ENCODE data around the gene TSSK3. TPM values are rescaled to one million over a fixed set of nuclear protein-coding genes. Genes with fewer than 3 reads are reported as not detected.

The TSSK3 gene
- polyA plus RNA-seq, 1 donor, result 6.1 TPM

DNA sequence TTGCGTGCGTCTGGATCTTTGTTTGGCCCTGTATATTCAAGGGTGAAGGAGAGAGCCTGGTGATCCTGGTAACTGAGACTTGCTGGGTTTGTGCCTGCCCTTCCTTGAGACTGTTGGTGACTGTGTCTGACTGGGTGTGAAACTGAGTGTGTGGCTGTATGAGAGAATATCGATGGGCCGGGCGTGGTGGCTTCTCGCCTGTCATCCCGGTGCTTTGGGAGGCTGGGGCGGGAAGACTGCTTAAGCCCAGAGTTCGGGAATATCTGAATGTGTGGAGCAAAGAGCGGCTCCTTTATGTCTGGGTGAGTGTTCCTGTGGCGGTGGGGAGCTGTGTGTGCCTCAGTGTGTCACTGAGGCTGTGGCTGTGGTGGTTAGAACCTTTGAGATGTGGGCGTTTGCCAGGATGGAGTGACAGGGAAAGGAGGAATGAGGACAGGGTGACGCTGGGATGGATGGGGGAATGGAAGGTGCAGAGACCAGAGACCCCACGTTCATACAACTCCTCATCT, 23.6 kb upstream of the TSSK3 start:
- Histone ChIP-seq H3K36me3 (ENCODE audit: control insufficient read depth, insufficient read depth, low read length) (peaks cover 9% of the 10 kb centered on the region), H3K4me3 (ENCODE audit: low read length) (no peak overlapping the region), H3K27ac (ENCODE audit: low read length) (peak overlapping the region; percentile 17), H3K27me3 (ENCODE audit: control insufficient read depth, insufficient read depth, low read length) (no peaks in the 10 kb centered on the region), H3K9me3 (ENCODE audit: control insufficient read depth, low read depth, low read length) (no peaks in the 10 kb centered on the region), H3K4me1 (ENCODE audit: control insufficient read depth, insufficient read depth, low read length) (peaks cover 34% of the 10 kb centered on the region)
- WGBS (ENCODE audit: insufficient coverage, low lambda C conversion rate), result no CpG with 5 or more reads among the region's 14 CpGs
- no peak for DNase-seq

- Histone ChIP-seq H3K27ac (ENCODE audit: low read length) (no peak overlapping the region), H3K4me1 (ENCODE audit: control insufficient read depth, insufficient read depth, low read length) (peaks cover 26% of the 10 kb centered on the region), H3K9me3 (ENCODE audit: control insufficient read depth, low read depth, low read length) (no peaks in the 10 kb centered on the region), H3K4me3 (ENCODE audit: low read length) (no peak overlapping the region), H3K27me3 (ENCODE audit: control insufficient read depth, insufficient read depth, low read length) (no peaks in the 10 kb centered on the region), H3K36me3 (ENCODE audit: control insufficient read depth, insufficient read depth, low read length) (peaks cover 1% of the 10 kb centered on the region)
- WGBS (ENCODE audit: insufficient coverage, low lambda C conversion rate), result no CpG with 5 or more reads among the region's 5 CpGs
- DNase-seq, result no peak
These were observed 22.9 kb upstream of the TSSK3 start for GRCh38 chr1:32339363-32339978.

DNA sequence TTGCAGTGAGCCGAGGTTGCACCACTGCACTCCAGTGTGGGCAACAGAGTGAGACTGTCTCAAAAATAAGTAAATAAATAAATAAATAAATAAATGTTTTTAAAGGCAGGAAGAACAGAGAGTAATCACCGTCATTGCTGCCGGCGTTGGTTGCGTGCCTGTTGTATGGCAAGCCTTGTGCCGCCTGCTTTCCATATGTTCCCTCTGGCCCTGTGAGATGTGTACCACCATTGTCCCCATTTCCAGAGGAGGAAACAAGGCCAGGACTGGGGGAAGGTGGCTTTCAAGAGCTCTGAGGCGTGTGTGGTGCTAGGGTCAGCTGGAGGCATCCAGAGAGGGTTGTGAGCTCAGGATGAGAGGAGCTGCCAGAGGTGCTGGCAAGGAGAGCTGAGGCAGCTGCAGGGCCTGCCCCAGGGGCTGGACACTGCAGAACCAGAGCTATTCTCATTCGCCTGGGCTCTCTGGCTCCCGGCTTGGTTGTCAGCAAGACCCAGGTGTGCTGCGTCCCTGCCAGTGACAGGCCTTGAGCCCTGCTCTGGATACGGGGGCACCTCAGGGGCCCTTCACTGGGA, 21.1 kb upstream of the TSSK3 start:
- Histone ChIP-seq H3K9me3 (ENCODE audit: control insufficient read depth, low read depth, low read length) (no peaks in the 10 kb centered on the region), H3K27ac (ENCODE audit: low read length) (no peak overlapping the region), H3K4me3 (ENCODE audit: low read length) (no peak overlapping the region), H3K4me1 (ENCODE audit: control insufficient read depth, insufficient read depth, low read length) (peaks cover 34% of the 10 kb centered on the region), H3K36me3 (ENCODE audit: control insufficient read depth, insufficient read depth, low read length) (no peaks in the 10 kb centered on the region), H3K27me3 (ENCODE audit: control insufficient read depth, insufficient read depth, low read length) (no peaks in the 10 kb centered on the region)
- WGBS (ENCODE audit: insufficient coverage, low lambda C conversion rate), result no CpG with 5 or more reads among the region's 11 CpGs
- DNase-seq, result no peak

GRCh38 chr1:32341971-32342370, 20.4 kb upstream of the TSSK3 start:
- Histone ChIP-seq H3K27ac (ENCODE audit: low read length) (no peak overlapping the region), H3K4me3 (ENCODE audit: low read length) (no peak overlapping the region), H3K27me3 (ENCODE audit: control insufficient read depth, insufficient read depth, low read length) (no peaks in the 10 kb centered on the region), H3K4me1 (ENCODE audit: control insufficient read depth, insufficient read depth, low read length) (peaks cover 31% of the 10 kb centered on the region), H3K9me3 (ENCODE audit: control insufficient read depth, low read depth, low read length) (no peaks in the 10 kb centered on the region), H3K36me3 (ENCODE audit: control insufficient read depth, insufficient read depth, low read length) (no peaks in the 10 kb centered on the region)
- no peak for DNase-seq
- no CpG with 5 or more reads among the region's 5 CpGs for WGBS (ENCODE audit: insufficient coverage, low lambda C conversion rate)

- no CpG with 5 or more reads among the region's 10 CpGs for WGBS (ENCODE audit: insufficient coverage, low lambda C conversion rate)
- Histone ChIP-seq H3K4me3 (ENCODE audit: low read length) (no peak overlapping the region), H3K9me3 (ENCODE audit: control insufficient read depth, low read depth, low read length) (no peaks in the 10 kb centered on the region), H3K4me1 (ENCODE audit: control insufficient read depth, insufficient read depth, low read length) (peaks cover 30% of the 10 kb centered on the region), H3K27me3 (ENCODE audit: control insufficient read depth, insufficient read depth, low read length) (no peaks in the 10 kb centered on the region), H3K36me3 (ENCODE audit: control insufficient read depth, insufficient read depth, low read length) (no peaks in the 10 kb centered on the region), H3K27ac (ENCODE audit: low read length) (no peak overlapping the region)
- no peak for DNase-seq
These were observed 19.6 kb upstream of the TSSK3 start for GRCh38 chr1:32342704-32343103.

GRCh38 chr1:32345289-32345827, 17.0 kb upstream of the TSSK3 start:
- DNase-seq, result peak in 1 of 2 donors; percentile 62
- H3K27ac ChIP-seq (ENCODE audit: low read length), result no peak overlapping the region
- no peak overlapping the region for H3K4me3 ChIP-seq (ENCODE audit: low read length)
- H3K9me3 ChIP-seq (ENCODE audit: control insufficient read depth, low read depth, low read length), result peaks cover 3% of the 10 kb centered on the region
- 40% methylated on average over 2 of the region's 8 CpGs for WGBS (ENCODE audit: insufficient coverage, low lambda C conversion rate)
- no peaks in the 10 kb centered on the region for H3K36me3 ChIP-seq (ENCODE audit: control insufficient read depth, insufficient read depth, low read length)
- no peaks in the 10 kb centered on the region for H3K27me3 ChIP-seq (ENCODE audit: control insufficient read depth, insufficient read depth, low read length)
- H3K4me1 ChIP-seq (ENCODE audit: control insufficient read depth, insufficient read depth, low read length), result peaks cover 17% of the 10 kb centered on the region

DNA sequence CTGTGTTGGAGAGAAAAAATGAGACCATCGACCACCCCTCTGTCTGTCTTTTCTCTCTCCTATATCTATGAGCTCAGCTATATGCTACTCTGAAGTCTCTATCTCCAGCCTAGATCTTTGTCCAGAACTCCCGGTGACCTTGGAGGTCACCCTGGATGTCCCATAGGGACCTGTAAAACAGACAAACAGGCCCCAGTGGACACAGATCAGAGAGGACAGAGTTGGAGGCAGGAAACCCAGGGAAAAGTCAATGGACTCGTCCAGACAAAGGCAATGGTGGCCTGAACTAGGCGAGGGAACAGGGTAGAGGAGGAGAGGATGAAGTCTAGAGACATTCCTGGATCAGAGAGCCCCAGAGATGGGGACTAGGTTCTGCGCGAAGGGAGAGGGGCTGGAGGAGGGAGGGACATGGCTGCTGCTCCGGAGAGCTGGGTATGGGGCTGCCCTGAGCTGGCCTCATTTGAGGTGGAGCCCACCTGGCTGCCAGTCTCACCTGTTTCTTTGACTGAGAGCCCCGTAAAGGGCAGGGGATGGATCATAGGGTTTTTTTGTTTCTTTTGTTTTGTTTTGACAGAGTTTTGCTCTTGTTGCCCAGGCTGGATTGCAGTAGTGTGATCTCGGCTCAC, 15.7 kb upstream of the TSSK3 start:
- Histone ChIP-seq H3K36me3 (ENCODE audit: control insufficient read depth, insufficient read depth, low read length) (no peaks in the 10 kb centered on the region), H3K4me3 (ENCODE audit: low read length) (no peak overlapping the region), H3K9me3 (ENCODE audit: control insufficient read depth, low read depth, low read length) (peaks cover 9% of the 10 kb centered on the region), H3K4me1 (ENCODE audit: control insufficient read depth, insufficient read depth, low read length) (peaks cover 17% of the 10 kb centered on the region), H3K27me3 (ENCODE audit: control insufficient read depth, insufficient read depth, low read length) (no peaks in the 10 kb centered on the region), H3K27ac (ENCODE audit: low read length) (no peak overlapping the region)
- WGBS (ENCODE audit: insufficient coverage, low lambda C conversion rate), result 93% methylated on average over 3 of the region's 9 CpGs
- DNase-seq, result no peak

DNA sequence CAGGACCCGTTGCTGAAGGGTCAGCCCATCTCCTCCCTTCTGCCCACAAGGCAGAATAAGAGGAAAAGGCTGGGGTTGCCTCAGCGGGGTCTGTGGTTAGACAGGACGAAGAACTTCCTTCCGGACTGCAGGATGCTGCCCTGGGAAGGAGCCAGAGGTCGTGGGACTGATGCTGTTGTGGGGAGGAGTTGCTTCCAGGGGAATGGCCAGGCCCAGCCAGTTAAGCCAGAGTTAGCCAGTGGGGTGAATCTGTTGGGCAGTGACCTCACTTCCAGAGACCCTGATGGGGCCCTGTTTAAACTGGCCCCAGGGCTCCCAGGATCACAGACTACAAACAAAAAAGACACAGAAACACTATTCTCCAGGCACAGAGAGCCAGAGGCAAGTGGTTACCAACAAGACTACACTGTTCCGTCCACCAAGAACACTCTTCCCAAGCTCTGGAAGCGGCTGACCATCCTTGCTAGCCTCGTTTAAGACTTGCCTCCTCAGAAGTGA, 13.1 kb upstream of the TSSK3 start:
- DNase-seq, result no peak
- Histone ChIP-seq H3K9me3 (ENCODE audit: control insufficient read depth, low read depth, low read length) (peaks cover 9% of the 10 kb centered on the region), H3K27ac (ENCODE audit: low read length) (no peak overlapping the region), H3K4me1 (ENCODE audit: control insufficient read depth, insufficient read depth, low read length) (peaks cover 32% of the 10 kb centered on the region), H3K36me3 (ENCODE audit: control insufficient read depth, insufficient read depth, low read length) (peaks cover 4% of the 10 kb centered on the region), H3K27me3 (ENCODE audit: control insufficient read depth, insufficient read depth, low read length) (no peaks in the 10 kb centered on the region), H3K4me3 (ENCODE audit: low read length) (no peak overlapping the region)
- no CpG with 5 or more reads among the region's 8 CpGs for WGBS (ENCODE audit: insufficient coverage, low lambda C conversion rate)

DNA sequence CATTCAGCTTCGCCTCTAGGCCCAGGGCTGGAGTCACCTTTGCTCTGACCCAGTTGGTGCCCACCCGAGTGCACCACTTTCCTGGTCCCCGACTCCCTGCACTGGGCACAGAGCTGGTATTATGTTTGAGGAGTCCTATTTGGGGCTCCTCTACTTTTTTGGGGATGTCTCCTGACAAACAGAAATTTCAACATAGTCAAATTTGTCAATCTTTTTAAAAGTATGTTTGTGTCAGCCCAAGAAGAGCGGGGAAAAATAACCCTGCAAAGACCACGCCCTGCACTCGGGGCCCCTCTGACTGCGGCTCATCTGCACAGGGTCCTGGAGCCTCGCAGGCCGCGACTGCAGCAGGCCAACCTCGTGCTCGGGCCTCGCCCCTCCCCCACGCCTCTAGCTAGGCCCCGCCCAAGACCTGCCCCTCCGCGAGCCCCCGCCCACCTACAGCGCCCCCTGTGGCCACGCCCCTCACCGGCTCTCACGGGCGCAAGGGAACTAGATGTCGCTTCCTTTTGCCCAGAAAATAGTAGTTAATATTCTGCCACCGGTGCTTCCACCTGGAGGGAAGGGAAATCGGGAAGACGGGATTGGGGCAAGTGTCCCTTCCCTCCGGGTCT, 11.4 kb upstream of the TSSK3 start:
- WGBS (ENCODE audit: insufficient coverage, low lambda C conversion rate), result no CpG with 5 or more reads among the region's 28 CpGs
- peaks cover 22% of the 10 kb centered on the region for H3K4me1 ChIP-seq (ENCODE audit: control insufficient read depth, insufficient read depth, low read length)

More for the DNA sequence above, 11.4 kb upstream of the TSSK3 start:
- peak overlapping the region; percentile 71 for H3K4me3 ChIP-seq (ENCODE audit: low read length)
- H3K9me3 ChIP-seq (ENCODE audit: control insufficient read depth, low read depth, low read length), result peaks cover 9% of the 10 kb centered on the region
- peak overlapping the region; percentile 93 for H3K27ac ChIP-seq (ENCODE audit: low read length)
- H3K36me3 ChIP-seq (ENCODE audit: control insufficient read depth, insufficient read depth, low read length), result peaks cover 4% of the 10 kb centered on the region
- no peaks in the 10 kb centered on the region for H3K27me3 ChIP-seq (ENCODE audit: control insufficient read depth, insufficient read depth, low read length)
- DNase-seq, result peak in 1 of 2 donors; percentile 67

Measured in large intestine (tissue), 3 donors.